ENCODE data around the gene VPREB3.
"Not testable (repeated sequence)": the region's sequence is repeated elsewhere in the genome, so short reads cannot be mapped to it uniquely, and the experiment has no call there.

VPREB3 gene

DNA sequence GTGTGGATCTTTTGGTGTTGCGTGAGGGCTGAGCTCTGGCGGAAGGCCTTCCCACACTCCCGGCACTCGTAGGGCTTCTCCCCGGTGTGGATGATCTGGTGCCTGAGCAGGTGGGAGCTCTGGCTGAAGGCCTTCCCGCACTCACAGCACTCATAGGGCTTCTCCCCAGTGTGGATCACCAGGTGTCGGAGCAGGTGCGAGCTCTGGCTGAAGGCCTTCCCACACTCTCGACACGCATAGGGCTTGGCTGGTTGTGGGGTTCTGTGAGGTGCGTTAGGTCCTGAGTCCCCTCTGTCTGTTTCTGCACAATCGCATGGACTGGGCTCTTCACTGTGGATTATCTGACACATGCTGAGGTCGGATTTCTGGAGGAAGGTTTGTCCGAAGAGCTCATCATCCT lies 9.7 kb downstream of the VPREB3 start:
- DNase-seq (ENCODE audit: low read depth in 2 of 2, low spot score in 1 of 2) = no peak

DNA sequence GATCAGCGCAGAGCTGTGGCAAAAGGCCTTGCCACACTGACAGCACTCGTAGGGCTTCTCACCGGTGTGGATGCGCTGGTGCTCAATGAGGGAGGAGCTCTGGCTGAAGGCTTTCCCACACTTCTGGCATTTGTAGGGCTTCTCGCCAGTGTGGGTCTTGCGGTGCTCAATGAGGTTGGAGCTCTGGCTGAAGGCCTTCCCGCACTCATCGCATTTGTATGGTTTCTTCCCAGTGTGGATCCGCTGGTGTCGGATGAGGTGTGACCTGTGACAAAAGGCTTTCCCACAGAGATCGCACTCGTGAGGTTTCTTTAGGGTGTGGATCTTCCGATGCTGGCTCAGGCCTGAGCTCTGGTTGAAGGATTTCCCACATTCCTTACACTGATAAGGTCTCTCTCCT lies 10.2 kb downstream of the VPREB3 start:
- DNase-seq (ENCODE audit: low read depth in 2 of 2, low spot score in 1 of 2) = no peak

DNA sequence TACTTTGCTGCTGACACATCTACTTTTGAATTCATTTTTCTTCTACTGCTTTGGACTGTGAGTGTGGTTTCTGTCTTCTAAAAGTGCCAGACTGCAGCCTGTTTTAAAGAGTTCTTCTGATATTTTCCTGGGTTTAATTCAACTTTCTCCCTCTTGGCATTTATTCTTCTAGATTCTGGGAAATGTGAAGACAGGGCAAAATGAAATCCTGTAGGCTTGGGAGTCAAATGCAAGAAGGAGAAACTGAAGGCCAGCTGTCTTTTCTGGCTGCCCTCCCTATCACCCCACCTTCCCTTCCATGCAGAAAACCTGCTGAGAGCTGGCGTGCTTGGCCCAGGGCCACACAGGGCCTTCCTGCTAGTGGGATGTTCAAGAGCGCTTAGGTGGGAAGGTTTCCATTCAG lies 10.9 kb downstream of the VPREB3 start:
- DNase-seq (ENCODE audit: low read depth in 2 of 2, low spot score in 1 of 2) = no peak

DNA sequence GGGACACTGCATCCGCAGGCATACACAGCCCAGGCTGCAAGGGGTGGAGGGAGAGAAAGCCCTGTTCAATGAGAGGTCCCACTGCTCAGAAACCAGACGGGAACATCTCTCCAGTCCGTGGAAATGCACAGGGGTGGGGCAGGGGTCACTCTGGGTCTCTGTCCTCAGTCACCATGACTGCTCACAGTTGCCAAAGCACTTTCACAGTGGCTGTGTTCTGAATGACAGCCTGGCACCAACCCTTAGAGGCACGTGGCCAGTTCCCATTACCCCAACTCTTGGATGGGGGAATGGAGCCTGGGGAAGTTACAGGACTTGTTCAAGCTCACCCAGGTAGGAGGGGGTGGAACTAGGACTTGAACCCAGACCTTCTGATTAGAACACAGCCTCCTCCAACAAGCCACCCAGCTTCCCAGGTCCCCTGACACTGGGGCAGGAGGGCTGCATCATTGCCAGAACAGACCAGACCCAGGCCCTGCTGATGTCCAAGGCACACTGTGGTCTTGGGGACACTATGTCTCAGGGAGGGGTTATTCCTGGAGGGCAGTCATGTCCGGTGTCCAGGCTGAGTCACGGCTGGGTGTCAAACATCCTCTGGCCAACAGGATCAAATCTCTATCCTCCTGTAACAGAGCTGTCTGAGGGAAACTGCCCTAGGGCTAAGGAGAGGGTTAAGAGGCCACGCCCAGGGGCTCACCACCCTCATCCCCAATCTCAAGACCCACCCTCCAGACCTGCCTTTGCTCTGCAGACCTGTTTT lies 11.5 kb downstream of the VPREB3 start:
- no peak for DNase-seq (ENCODE audit: low read depth in 2 of 2, low spot score in 1 of 2)

DNA sequence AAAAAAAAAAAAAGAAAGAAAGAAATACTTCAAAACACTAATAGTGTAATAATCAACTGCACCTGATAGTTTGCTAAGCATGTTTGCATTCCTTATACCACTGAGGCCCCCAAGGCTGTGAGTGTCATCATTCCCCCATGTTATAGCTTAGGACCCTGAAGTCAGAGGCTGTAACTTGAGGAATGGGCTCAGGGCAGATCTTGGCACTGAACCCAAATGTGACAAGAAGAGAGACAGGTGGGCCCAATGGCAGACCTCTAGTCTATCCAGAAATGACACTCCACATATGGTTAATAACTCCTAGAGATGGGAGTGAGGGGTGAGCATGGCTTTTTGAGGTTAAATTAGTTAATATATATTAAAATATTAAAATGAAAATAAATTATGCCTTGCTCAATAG lies 16.5 kb downstream of the VPREB3 start:
- DNase-seq (ENCODE audit: low read depth in 2 of 2, low spot score in 1 of 2) = no peak

DNA sequence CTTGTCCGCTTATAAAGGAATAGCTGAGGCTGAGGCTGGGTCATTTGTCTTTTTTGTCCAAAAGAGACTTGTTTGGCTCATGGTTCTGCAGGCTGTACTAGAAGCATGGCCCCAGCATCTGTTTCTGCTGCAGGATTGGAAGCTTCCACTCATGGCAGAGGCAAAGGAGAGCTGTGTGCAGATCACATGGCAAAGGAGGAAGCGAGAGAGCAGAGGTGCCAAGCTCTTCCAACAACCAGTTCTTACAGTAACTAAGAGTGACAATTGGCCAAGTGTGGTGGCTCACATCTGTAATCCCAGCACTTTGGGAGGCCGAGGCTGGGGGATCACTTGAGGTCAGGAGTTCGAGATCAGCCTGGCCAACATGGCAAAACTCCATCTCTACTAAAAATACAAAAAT lies 26.1 kb downstream of the VPREB3 start:
- DNase-seq (ENCODE audit: low read depth in 2 of 2, low spot score in 1 of 2) = not testable (repeated sequence)

DNA sequence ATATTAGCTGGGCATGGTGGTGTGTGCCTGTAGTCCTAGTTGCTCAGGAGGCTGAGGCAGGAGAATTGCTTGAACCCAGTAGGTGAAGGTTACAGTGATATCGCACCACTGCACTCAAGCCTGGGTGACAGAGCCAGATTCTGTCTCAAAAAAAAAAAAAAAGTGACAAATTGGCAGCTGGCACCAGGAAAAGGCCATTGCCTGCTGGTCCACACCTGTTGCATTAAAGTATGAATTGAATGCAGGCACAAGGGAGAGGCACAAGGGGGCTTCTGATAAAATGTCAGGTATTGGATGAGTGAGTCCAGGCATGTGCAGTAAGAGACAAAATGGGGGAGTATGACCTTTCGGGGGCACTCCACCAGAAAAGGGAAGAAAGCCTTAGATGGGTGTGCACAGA lies 31.5 kb downstream of the VPREB3 start:
- no peak for DNase-seq (ENCODE audit: low read depth in 2 of 2, low spot score in 1 of 2)

DNA sequence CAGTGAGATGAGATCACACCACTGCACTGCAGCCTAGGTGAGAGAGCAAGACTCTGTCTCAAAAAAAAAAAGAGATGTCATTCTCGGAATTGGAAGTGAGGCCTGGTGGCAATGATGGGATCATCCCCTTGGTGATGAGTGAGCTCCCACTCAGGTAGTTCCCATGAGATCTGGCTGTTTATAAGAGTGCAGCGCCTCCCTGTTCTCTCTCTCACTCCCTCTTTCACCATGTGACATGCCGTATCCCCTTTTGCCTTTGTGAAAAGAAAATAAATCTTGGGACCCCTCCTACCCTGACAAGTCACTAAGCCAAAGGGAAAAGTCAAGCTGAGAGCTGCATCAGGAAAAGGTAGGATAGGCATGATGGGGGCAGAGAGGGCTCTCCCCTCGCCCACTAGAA lies 32.1 kb downstream of the VPREB3 start:
- DNase-seq (ENCODE audit: low read depth in 2 of 2, low spot score in 1 of 2) = no peak

DNA sequence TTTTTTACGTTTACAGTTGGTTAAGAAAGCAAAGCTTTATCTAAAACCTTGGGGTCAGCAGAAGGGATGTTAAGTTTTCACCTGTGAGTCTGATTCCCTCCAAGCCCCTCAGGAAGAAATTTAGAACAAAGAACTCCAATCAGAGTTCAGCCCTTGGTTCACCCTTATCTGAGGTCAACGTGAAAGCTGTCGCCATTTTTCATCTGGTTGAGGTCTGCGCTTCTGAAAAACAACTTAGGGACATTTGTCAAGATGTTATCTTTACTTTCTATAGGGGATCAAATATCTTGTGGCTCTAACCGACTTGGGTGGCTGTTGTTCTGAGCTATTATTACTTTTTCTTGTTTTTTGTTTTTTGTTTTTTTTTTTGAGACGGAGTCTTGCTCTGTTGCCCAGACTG lies 33.4 kb downstream of the VPREB3 start:
- no peak for DNase-seq (ENCODE audit: low read depth in 2 of 2, low spot score in 1 of 2)

DNA sequence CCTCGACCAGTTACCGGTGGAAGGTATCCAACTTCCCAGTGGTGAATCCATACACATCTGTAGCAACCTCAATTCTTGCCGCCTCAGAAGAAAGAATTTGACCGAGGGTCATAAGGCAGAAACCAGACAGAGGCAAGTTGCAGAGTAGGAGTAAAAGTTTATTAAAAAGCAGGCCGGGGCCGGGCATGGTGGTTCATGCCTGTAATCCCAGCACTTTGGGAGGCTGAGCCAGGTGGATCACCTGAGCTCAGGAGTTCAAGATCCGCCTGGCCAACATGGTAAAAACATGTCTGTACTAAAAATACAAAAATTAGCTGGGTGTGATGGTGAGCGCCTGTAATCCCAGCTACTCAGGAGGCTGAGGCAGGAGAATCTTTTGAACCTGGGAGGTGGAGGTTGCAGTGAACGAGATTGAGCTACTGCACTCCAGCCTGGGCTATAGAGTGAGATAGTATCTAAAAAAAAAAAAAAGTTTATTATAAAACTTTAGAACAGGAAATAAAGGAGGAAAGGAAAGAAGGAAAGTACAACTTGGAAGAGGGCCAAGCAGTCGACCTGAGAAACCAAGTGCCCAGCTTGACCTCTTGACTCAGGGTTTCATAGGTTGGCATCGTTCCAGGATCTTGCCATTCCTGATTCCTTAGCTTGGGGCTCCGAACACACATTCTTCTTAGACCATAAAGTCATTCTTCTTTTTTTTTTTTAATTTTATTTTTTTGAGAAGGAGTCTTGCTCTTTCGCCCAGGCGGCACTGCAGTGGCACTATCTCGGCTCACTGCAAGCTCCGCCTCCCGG lies 35.7 kb downstream of the VPREB3 start:
- DNase-seq (ENCODE audit: low read depth in 2 of 2, low spot score in 1 of 2) = no peak

DNA sequence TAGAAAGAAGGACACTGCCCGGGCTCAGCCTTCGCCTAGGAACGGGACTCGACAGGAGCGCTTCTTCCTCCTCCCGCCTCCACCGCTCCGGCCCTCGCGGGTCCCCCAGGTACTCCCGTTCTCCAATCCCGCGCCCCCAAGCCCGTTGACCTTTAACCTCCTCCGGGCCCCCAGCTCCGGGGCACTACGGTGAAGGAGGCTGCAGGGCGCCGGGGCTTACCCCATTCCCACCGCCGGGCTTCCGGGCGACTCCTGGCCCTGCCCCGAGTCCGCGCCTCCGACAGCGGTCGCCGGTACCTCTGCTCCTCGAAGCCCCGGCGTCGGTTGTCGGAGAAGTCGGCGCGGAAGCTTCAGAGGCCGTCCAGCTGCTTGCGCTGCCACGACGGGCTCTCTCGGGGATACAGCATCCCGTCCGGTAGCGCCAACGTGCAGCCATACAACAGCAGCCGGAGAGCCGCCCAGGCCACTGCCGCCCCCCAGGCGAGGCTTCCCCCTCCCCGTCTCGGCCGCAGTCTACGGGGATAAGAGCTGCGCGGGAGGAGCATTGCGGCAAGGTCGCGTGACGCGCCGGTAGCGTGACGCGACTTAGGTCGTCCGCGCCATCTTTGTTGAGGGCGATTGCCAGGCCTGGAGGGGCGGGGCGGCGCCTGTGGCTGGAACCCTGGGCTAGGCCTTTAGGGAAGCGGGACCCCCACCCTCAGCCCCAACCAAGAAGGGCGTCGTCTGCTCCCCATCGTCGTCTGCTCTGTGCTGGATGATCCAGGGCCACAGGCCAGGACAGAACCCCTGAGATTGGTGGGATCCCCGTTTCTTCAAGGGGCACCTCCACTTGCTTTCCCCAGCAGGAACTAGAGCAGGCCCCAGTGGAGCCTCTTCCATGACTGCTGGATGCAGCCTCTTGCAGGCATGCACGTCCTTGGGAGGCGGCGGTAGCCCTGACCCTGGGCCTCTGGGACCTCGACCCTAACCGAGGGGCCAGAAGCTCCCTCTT lies 37.1 kb downstream of the VPREB3 start:
- DNase-seq (ENCODE audit: low read depth in 2 of 2, low spot score in 1 of 2) = peak; percentile 50 to 66

DNA sequence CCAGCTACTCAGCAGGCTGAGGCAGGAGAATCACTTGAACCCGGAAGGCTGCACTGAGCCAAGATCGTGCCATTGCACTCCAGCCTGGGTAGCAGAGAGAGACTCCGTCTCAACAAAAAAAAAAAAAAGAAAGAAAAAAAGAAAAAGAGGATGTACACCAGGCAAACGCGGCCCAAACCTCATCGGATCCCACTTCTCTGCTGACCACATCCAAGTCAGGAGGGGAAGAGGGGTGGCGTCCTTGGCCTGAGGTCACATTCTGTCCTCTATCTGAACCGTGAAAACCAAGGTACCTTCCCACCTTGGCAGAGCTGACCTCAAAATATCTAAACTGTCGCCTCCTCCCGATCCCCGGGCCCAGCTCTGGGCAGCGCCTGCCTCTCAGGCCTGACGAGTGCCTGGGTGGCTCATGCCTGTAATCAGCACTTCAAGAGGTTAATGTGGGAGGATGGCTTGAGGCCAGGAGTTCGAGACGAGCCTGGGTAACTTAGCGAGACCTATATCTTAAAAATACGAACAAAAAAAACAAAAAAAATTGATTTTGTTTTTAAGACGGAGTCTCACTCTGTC lies 38.3 kb downstream of the VPREB3 start:
- DNase-seq (ENCODE audit: low read depth in 2 of 2, low spot score in 1 of 2) = no peak

DNA sequence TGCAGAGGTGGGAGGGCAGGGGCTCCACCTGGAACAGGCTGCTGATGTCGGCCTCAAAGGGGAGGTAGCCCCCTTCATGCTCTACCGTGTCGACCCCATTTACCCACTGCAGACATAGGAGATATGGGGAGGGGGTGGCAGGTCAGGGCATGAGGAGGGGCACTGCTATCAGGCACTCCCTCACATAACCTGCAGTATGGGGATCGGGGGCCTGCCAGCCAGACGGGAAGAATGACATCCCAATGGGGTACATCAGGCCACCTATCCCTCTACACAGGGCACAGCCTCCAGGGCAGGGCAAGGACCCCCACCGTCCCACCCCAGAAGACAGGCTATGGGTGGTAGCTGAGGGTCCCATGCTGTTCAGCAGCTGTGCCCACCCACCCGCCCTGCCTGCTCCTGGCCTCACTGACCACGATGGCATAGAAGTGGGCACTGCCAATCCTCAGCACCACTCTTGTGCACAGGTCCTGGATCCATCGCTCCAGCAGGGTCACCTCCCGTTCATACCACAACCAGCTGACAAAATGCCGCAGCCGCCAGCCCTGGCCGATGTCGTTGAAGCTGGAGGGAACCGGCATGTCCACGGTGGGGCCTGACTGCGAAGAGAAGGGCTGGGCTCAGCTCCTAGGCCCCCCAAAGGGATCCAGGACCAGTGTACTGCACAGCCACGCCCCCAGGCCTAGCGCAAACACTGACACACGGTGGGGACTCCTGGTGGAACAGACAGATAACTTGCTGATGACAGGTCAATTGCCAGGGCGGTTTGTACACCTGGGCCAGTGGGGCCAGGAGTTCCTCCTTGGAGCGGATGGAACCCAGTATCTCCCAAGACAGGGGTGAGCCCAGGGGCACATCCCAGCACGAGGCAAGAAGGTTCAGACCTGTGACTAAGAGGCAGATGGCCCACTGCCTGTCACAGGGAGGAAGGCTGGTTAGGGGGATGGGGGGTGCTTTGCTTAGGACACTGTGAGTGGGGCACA lies 39.3 kb downstream of the VPREB3 start:
- no peak for DNase-seq (ENCODE audit: low read depth in 2 of 2, low spot score in 1 of 2)

DNA sequence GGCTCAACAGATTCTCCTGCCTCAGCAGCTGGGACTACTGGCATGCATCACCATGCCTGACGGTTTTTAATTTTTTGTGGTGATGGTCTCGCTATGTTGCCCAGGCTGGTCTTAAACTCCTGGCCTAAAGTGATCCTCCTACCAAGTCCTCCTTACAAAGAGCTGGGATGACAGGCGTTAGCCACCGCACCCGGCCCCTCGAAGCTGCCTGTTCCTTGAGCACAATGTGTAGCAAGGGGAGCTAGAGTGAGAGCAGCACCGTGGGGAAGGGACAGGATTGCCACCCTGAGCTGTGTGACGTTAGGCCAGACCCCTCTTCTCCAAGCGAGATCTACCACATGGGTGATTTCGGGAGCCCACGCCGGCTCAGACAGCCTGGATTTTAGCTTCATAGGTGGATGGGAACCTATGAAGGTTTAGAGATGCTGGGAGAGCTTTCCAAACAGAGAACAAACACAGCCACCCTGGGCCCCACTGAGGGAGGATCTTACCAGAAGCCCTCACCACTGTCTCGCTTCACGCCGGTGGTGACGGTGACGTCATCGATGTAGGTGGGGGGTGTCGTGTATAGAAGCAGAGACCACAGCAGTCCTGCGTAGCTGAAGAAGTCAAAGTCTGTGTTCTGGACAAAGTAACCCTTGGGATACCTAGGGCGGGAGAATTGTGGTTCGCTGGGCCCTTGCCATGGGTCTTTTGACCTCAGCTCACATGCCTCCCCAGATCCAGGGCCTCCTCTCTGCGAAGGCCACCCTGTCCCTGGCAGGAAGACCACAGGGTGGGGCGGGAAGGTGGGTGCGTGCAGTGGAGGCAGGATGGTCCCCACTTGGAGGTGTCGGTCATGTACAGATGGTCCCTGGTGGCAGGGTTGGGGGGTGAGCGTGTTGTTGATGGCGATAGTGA lies 40.3 kb downstream of the VPREB3 start:
- no peak for DNase-seq (ENCODE audit: low read depth in 2 of 2, low spot score in 1 of 2)

DNA sequence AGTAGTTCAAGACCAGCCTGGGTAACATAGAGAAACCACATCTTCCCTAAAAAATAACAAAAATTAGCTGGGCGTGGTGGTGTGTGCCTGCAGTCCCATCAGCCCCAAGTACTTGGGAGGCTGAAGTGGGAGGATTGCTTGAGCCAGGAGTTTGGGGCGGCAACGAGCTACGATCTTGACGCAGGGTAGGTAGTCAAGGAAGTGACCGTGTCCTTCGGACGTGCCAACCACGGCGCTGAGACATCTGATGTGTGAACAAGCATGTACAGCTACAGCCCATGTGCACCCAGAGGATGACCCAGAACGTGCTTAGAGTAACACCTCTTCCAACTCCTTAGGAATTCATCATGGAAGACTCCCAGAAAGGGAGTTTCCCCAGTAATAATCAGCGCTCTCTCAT lies 42.0 kb downstream of the VPREB3 start:
- DNase-seq (ENCODE audit: low read depth in 2 of 2, low spot score in 1 of 2) = no peak

DNA sequence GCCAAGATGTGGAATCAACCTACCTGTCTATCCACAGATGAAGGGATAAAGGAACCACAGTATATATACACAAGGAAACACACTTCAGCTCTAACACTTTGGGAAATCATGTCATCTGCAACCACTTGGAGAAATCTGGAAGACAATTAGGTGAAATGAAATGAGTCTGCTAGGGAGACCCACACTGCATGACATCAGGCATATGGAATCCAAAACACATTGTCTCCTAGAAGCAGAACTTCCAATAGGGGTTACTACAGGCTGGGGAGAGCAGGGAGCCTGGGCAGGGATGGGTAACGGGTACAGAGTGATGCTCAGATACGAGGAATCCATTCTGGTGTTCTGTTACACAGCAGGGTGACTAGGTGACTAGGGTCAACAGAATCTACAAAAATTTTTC lies 45.1 kb downstream of the VPREB3 start:
- no peak for DNase-seq (ENCODE audit: low read depth in 2 of 2, low spot score in 1 of 2)

DNA sequence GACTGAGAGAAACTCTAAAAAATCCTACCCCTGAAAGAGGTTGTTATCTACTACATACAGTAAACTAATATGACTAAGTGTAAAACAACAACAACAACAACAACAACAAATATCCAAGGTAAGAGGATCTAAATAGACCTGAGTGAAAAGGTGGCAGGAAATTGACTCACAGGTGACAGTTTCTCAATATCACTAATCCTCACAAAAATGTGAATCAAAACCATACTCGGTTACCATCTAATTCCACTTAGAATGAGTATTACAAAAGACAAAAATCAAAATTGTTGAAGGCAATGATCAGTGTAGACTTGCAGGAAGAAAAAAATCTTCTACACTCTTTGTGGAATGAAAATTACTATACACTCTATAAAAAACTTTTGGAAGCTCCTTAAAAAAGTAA lies 46.0 kb downstream of the VPREB3 start:
- no peak for DNase-seq (ENCODE audit: low read depth in 2 of 2, low spot score in 1 of 2)

DNA sequence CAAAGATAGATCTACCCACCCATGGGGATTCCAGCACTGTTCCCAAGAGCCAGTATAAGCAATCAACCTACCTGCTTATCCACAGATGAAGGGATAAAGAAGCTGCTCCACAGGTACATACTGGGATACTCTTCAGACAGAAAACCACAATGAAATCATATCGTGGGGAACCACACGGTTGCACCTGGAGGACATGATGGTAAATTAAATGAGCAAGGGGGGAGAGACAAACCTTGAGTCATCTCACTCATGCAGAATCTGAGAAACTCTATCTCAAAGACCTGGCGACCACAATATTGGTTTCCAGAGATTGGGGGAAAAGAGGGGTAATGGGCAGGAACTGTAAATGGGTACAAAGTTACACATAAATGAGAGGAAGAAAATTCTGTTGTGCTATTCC lies 48.9 kb downstream of the VPREB3 start:
- DNase-seq (ENCODE audit: low read depth in 2 of 2, low spot score in 1 of 2) = no peak

DNA sequence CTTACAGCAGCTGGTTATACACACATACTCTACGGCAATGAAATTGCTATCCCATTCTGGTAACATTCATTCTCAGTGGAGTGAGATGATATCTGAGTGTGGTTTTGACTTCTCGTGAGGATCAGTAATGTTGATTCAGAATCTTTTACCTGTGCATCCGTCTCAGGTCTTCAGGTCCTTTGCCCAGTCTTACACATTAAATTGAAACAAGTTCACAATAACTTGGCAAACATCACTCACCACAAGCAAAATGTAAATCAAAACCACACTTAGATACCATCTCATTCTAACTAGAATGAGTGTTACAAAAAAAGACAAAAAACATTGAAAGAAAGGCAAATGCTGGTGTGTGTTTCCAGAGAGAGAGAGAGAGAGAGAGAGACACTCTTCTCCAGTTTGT lies 49.4 kb downstream of the VPREB3 start:
- no peak for DNase-seq (ENCODE audit: low read depth in 2 of 2, low spot score in 1 of 2)

Data from stimulated activated CD8-positive, alpha-beta memory T cell treated with anti-CD3 and anti-CD28 coated beads, Interleukin-4, amount 100 ng/mL, for 1 hour (primary cell).